ENCODE data around the gene GCLC. TPM values are rescaled to one million over a fixed set of nuclear protein-coding genes. Genes with fewer than 3 reads are reported as not detected.

Gene GCLC
- total and polyA plus RNA-seq, 3 donors from 2014 or later = 20.1 to 44.4 (median 37.6) TPM

DNA sequence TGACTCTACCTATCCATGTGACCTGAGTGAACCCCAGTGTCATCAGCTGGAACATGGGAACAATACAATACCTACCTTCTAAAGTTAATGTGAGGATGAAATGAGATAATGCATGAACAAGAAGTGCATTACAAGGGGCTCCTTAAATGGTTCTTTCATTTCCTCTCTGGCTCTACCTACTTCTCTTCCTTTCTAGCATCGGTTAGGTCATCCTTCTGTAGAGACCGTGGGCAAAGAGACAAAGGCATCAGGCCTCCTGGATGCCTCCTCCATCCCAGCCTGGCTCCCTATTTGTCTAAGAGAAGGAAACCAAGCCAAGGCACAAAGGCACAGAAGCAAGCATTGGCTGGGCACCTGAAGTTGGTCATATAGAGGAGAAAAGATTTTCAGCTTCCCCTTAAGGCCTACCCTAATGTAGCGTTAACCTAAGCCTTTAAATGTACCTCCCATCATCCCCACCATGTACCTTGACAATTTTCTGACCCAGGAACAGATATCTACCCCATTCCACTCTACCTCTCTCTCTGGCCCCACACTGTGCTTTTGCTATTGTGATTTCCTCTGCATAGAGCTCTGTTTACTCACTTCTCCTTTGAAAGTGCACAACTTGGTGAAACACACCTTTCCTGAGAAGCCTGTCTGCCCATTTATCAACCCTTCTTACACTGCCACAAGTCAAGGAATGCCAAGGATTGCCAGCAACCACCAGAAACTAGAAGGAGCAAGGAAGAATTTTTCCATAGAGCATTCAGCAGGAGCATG lies 86.6 kb downstream of the GCLC start:
- no peaks in the 10 kb centered on the region for H3K4me1 ChIP-seq
- no peak overlapping the region for H3K27ac ChIP-seq
- H3K4me3 ChIP-seq = no peak overlapping the region
- H3K27me3 ChIP-seq = no peaks in the 10 kb centered on the region
- TF ChIP-seq, protein P1, sequence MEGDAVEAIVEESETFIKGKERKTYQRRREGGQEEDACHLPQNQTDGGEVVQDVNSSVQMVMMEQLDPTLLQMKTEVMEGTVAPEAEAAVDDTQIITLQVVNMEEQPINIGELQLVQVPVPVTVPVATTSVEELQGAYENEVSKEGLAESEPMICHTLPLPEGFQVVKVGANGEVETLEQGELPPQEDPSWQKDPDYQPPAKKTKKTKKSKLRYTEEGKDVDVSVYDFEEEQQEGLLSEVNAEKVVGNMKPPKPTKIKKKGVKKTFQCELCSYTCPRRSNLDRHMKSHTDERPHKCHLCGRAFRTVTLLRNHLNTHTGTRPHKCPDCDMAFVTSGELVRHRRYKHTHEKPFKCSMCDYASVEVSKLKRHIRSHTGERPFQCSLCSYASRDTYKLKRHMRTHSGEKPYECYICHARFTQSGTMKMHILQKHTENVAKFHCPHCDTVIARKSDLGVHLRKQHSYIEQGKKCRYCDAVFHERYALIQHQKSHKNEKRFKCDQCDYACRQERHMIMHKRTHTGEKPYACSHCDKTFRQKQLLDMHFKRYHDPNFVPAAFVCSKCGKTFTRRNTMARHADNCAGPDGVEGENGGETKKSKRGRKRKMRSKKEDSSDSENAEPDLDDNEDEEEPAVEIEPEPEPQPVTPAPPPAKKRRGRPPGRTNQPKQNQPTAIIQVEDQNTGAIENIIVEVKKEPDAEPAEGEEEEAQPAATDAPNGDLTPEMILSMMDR (IDR thresholded peaks at IDR 0.05) = no peak
- TF ChIP-seq POLR2A (IDR thresholded peaks at IDR 0.05) = no peak
- no peaks in the 10 kb centered on the region for H3K9me3 ChIP-seq
- no peaks in the 10 kb centered on the region for H3K36me3 ChIP-seq (ENCODE audit: low read depth, missing control alignments)
- intact Hi-C loops (cut with DNase I; ENCODE audit: low total_unique reads) = no loop called here
- 89 to 91% methylated on average over 3 of the region's 3 CpGs for WGBS, 2 donors
- no peak for DNase-seq

DNA sequence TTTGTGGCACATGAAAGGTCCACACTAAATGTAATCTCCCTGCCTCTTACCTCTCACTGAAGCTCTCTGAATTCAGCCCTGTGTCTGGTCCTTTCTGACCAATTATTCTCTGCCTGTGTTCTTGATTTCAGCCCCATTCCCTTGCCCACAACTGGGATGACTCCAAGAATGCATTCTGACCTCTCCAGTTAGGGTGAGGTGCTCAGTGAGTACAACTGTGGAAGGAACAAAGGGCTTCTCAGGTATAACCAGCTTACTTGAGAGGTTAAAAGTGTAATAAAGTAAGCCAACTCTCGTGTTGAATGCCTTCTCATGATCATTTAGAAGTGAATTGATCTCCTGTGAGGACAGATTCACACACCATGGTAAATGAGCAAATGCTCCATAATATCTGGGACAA lies 88.1 kb downstream of the GCLC start:
- DNase-seq = no peak
- TF ChIP-seq, protein P1 (IDR thresholded peaks at IDR 0.05) = no peak
- no peak for TF ChIP-seq POLR2A (IDR thresholded peaks at IDR 0.05)
- intact Hi-C loops (cut with DNase I; ENCODE audit: low total_unique reads) = no loop called here
- no peak overlapping the region for H3K27ac ChIP-seq
- no peak overlapping the region for H3K4me3 ChIP-seq
- 94 to 95% methylated on average over 1 of the region's 1 CpG for WGBS, 2 donors
- H3K36me3 ChIP-seq (ENCODE audit: low read depth, missing control alignments) = no peaks in the 10 kb centered on the region
- H3K27me3 ChIP-seq = no peaks in the 10 kb centered on the region
- no peaks in the 10 kb centered on the region for H3K9me3 ChIP-seq
- H3K4me1 ChIP-seq = no peaks in the 10 kb centered on the region

DNA sequence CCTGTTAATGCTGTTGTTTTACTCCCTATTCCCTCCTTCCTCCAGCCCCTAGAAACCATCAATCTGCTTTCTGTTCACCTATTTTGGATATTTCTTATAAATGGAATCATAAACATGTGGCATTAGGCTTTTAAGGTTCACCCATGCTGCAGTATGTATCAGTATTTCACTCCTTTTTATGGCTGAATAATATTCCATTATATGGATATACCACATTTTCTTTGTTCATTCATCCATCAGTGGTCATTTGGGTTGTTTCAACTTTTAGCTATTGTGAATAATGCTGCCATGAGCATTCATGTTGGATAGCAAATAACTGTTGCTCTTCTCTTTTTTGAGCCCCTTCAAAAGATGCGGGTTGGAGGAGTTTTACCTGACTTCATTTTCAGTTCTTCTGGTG lies 89.2 kb downstream of the GCLC start:
- intact Hi-C loops (cut with DNase I; ENCODE audit: low total_unique reads) = no loop called here
- H3K27ac ChIP-seq = no peak overlapping the region
- no peaks in the 10 kb centered on the region for H3K27me3 ChIP-seq
- H3K36me3 ChIP-seq (ENCODE audit: low read depth, missing control alignments) = no peaks in the 10 kb centered on the region
- TF ChIP-seq, protein P1 (IDR thresholded peaks at IDR 0.05) = no peak
- no peak for TF ChIP-seq POLR2A (IDR thresholded peaks at IDR 0.05)
- no peak for DNase-seq
- no peaks in the 10 kb centered on the region for H3K9me3 ChIP-seq
- no peak overlapping the region for H3K4me3 ChIP-seq
- 87 to 94% methylated on average over 1 of the region's 1 CpG for WGBS, 2 donors
- no peaks in the 10 kb centered on the region for H3K4me1 ChIP-seq

DNA sequence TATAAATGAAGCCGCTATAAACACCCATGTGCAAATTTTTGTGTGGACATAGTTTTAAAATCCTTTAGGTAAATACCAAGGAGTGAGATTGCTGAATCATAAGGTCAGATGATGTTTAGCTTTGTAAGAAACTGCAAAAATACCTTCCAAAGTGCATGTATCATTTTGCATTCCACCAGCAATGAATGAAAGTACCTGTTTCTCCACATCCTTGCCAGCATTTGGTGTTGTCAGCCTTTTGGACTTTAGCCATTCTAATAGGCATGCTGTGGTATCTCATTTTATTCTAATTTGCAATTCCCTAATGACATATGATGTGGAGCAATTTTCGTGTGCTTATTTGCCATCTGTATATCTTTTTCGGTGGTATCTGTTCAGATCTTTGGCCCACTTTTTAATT lies 93.7 kb downstream of the GCLC start:
- intact Hi-C loops (cut with DNase I; ENCODE audit: low total_unique reads) = no loop called here
- Histone ChIP-seq H3K27me3 (no peaks in the 10 kb centered on the region), H3K27ac (no peak overlapping the region), H3K4me3 (no peak overlapping the region), H3K36me3 (ENCODE audit: low read depth, missing control alignments) (no peaks in the 10 kb centered on the region), H3K9me3 (no peaks in the 10 kb centered on the region), H3K4me1 (no peaks in the 10 kb centered on the region)
- WGBS, 2 donors = 87 to 88% methylated on average over 3 of the region's 3 CpGs
- TF ChIP-seq, protein P1 (IDR thresholded peaks at IDR 0.05) = no peak
- no peak for TF ChIP-seq POLR2A (IDR thresholded peaks at IDR 0.05)
- DNase-seq = no peak

DNA sequence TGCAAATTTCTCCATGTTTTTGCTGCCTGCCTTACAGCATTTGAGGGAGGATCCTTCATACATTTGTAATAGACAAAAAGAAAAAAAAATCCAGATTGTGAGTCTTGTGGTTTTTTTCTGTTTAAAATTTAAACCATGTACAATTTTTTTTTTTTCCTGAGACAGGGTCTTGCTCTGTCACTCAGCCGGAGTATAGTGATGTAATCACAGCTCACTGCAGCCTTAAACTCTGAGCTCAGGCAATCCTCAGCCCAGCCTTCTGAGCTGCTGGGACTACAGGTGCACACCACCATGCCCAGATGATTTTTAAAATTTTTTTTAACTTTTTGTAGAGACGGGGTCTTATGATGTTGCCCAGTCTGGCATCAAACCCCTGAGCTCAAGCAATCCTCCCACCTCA lies 97.0 kb downstream of the GCLC start:
- Histone ChIP-seq H3K27me3 (no peaks in the 10 kb centered on the region), H3K36me3 (ENCODE audit: low read depth, missing control alignments) (no peaks in the 10 kb centered on the region), H3K4me1 (no peaks in the 10 kb centered on the region), H3K27ac (no peak overlapping the region), H3K9me3 (no peaks in the 10 kb centered on the region), H3K4me3 (no peak overlapping the region)
- intact Hi-C loops (cut with DNase I; ENCODE audit: low total_unique reads) = no loop called here
- no peak for TF ChIP-seq POLR2A (IDR thresholded peaks at IDR 0.05)
- TF ChIP-seq, protein P1 (IDR thresholded peaks at IDR 0.05) = no peak
- WGBS, 2 donors = 94 to 95% methylated on average over 2 of the region's 2 CpGs
- DNase-seq = no peak

Measured in testis (tissue), 3 donors.